Activated CD8-positive, alpha-beta memory T cell treated with anti-CD3 and anti-CD28 coated beads, Interleukin-2, amount 50 U/mL, for 24 hours (primary cell): ENCODE data around the gene NR4A2.
"Not testable (repeated sequence)": the region's sequence is repeated elsewhere in the genome, so short reads cannot be mapped to it uniquely, and the experiment has no call there.

ENCODE experiments used
- DNase-seq: peaks from one replicate; pipeline ENCODE4 v3.0.0-alpha.2; 2020; ENCODE audit errors: extremely low read depth

Gene NR4A2

GRCh38 chr2:156321243-156321904 is 11.1 kb downstream of the NR4A2 start:
- DNase-seq: no peak

- no peak for DNase-seq
Observed at GRCh38 chr2:156320486-156321098, 11.9 kb downstream of the NR4A2 start.

DNA sequence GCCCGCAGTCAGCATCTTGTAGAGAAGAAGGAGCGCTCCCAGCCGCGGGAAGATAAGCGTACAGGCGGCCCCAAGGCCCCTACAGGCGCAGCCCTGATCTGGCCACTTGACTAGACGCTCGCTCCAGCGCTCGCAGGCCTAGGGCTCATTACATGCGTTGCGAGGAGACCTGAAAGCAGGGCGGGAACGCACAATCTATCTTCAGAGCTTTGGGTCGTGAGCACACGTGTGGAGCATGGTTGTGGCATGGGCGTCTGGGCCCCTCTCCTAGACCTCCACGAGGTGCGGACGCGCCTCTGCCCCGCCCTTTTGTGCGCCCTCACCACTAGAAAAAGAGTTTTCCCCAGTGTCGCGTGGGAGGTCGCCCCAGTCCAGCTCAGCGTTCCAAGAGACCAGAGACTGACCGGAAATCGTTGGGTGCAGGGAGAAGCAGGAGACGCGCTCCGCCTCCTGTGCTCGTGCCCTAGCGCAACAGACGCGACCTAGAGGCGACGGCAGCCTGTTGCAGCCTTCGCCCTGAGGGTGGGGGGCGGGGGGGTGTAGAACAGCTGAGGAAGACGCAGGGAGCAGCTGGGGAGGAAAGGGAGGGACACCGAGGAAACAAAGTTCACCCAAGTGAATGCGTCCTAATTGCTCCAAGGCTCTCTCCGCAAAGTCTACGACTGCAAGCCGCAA is 12.6 kb downstream of the NR4A2 start:
- no peak for DNase-seq

GRCh38 chr2:156317631-156318030 is 14.9 kb downstream of the NR4A2 start:
- no peak for DNase-seq

GRCh38 chr2:156311976-156312375 is 20.5 kb downstream of the NR4A2 start:
- no peak for DNase-seq

- no peak for DNase-seq
Observed at GRCh38 chr2:156310773-156311172, 21.7 kb downstream of the NR4A2 start.

DNA sequence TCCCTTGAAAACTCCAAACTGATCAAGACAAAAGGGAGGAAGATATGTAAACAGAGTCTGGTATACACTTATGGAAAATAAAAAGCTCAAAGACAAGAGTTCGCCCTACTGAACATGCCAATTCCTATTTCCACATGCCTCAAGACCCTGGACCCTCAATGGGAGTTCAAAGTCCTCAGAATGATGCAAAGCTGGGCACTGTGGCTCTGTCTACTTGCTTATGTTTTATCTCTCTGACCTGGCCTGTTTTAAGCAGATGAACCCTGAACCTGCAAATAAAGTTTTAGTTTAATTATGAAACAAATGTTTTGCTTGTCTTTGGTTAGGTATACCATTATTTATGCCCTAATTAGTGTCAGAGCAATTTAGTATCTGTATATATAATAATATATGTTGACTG is 22.6 kb downstream of the NR4A2 start:
- no peak for DNase-seq

DNA sequence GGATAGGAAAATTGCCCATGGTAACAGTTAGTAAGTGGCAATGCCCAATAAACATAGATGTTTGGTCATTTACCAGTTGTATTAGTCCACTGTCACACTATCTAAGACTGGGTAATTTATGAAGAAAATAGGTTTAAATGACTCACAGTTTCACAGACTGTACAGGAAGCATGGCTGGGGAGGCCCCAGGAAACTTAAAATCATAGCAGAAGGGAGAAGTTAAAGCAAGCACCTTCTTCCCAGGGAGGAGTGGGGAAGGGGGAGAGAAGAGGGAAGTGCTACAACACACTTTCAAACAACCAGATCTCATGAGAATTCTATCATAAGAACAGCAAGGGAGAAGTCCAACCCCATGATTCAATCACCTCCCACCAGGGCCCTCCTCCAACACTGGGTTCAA is 23.4 kb downstream of the NR4A2 start:
- no peak for DNase-seq

DNA sequence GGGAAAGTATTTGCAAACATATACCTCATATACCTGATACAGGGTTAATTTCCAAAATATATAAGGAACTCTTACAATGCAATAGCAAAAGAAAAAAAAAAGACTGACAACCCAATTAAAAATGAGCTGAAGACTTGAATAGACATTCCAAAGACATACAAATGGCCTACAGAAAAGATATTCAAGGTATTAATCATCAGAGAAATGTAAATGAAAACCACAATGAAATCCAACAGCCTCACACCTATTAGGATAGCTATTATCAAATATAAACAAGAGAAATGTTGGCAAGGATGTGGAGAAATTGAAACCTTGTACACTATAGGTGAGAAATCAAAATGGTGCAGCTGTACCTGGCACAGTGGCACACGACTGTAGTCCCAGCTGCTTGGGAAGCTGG is 25.7 kb downstream of the NR4A2 start:
- DNase-seq: no peak

DNA sequence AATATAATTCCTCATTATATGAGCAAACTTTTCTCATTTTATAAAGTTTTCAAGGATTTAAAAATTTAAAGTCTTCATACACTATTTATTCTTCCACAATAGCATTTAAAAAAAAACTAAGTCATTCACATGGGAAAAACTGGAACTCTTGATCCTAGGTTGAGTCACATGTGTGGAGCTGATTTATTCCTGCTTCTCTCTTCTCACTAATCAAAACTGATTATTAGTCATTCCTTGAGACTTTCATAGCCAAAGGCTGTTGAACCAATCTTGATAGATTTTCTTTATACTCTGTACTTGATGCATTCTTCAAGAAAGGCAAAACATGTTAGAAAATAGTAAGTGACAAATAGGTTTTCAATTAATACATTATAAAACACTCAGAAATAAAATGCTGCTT is 27.4 kb downstream of the NR4A2 start:
- no peak for DNase-seq

- DNase-seq: no peak
Observed at GRCh38 chr2:156300337-156300736, 32.2 kb downstream of the NR4A2 start.

GRCh38 chr2:156294945-156295580 is 37.5 kb downstream of the NR4A2 start:
- no peak for DNase-seq

DNA sequence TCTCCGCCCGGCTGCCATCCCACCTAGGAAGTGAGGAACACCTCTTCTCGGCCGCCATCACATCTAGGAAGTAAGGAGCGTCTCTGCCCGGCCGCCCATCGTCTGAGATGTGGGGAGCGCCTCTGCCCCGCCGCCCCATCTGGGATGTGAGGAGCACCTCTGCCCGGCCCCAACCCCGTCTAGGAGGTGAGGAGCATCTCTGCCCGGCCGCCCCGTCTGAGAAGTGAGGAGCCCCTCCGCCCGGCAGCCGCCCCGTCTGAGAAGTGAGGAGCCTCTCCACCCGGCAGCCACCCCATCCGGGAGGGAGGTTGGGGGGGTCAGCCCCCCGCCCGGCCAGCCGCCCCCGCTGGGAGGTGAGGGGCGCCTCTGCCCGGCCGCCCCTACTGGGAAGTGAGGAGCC is 39.1 kb downstream of the NR4A2 start:
- DNase-seq: not testable (repeated sequence)

DNA sequence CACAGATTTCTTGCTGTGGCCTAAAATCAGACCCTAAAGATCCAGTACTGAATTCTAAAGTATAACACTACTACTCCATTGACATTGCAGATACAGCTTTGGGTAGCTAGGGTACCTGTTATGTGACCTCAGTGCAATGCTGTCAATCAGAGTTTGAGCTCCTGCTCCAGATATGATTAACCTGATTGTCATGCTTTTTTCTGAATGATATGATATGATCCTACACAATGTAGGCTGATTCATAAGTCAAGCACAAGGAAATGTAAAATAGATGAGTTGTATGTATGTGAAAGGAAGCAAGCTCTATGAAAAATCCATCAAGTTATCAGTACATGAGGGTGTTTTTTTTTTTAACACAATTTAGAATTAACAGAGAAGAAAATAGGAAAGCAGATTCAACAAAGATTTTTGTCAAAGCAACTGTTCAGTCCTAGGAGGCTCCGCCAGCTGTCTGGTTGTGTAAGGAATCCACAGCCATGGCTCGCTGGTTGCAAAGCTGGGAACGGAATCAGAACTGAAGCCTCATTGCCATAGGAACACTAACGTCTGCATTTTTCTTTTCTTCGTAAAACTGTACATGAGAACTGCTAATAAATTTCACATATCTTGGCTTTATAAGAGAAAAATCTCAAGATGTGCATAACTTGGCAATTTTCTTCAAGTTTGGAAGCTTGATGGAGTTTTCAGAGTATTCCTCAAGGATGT is 52.9 kb downstream of the NR4A2 start:
- DNase-seq: no peak
